Ammon's horn (tissue), 1 donor: ENCODE data around the gene RASGRP4.
"Not testable (repeated sequence)": the region's sequence is repeated elsewhere in the genome, so short reads cannot be mapped to it uniquely, and the experiment has no call there.

Source experiments
- DNase-seq: peaks from one replicate; pipeline ENCODE4 v3.0.0-alpha.2; 2016; ENCODE audit warnings: low spot score

RASGRP4 gene

GRCh38 chr19:38371081-38371480 is 54.9 kb downstream of the RASGRP4 start:
- no peak for DNase-seq

- DNase-seq: peak; percentile 42
Observed at GRCh38 chr19:38370299-38370698, 55.7 kb downstream of the RASGRP4 start.

- DNase-seq: no peak
Observed at GRCh38 chr19:38369584-38369983, 56.4 kb downstream of the RASGRP4 start.

GRCh38 chr19:38367041-38367440 is 59.0 kb downstream of the RASGRP4 start:
- no peak for DNase-seq

GRCh38 chr19:38362946-38363688 is 62.9 kb downstream of the RASGRP4 start:
- not testable (repeated sequence) for DNase-seq

- DNase-seq: no peak
Observed at GRCh38 chr19:38362076-38362945, 63.7 kb downstream of the RASGRP4 start.

GRCh38 chr19:38361633-38362075 is 64.4 kb downstream of the RASGRP4 start:
- peak; percentile 73 for DNase-seq

- no peak for DNase-seq
Observed at GRCh38 chr19:38360839-38361631, 65.0 kb downstream of the RASGRP4 start.

GRCh38 chr19:38360351-38360750 is 65.7 kb downstream of the RASGRP4 start:
- DNase-seq: no peak

- DNase-seq: no peak
Observed at GRCh38 chr19:38359242-38360021, 66.6 kb downstream of the RASGRP4 start.
